GM12875 (cell line): Measurements from ENCODE around the gene SLC13A3.
A peak's percentile ranks its signal among the peaks of the same experiment; 100 is the strongest.

ENCODE experiments used
- H3K4me3 ChIP-seq: one replicate; pipeline ENCODE4 v1.5.1; 2011; ENCODE audit warnings: low read depth, low read length, control low read depth
- CTCF ChIP-seq: IDR thresholded peaks from 2 replicates; pipeline ENCODE4 v1.5.1; 2011; ENCODE audit warnings: low read depth, mild to moderate bottlenecking, control low read depth, inconsistent platforms, low read length, moderate library complexity, borderline replicate concordance; ENCODE audit not compliant: insufficient read depth

SLC13A3 gene

DNA sequence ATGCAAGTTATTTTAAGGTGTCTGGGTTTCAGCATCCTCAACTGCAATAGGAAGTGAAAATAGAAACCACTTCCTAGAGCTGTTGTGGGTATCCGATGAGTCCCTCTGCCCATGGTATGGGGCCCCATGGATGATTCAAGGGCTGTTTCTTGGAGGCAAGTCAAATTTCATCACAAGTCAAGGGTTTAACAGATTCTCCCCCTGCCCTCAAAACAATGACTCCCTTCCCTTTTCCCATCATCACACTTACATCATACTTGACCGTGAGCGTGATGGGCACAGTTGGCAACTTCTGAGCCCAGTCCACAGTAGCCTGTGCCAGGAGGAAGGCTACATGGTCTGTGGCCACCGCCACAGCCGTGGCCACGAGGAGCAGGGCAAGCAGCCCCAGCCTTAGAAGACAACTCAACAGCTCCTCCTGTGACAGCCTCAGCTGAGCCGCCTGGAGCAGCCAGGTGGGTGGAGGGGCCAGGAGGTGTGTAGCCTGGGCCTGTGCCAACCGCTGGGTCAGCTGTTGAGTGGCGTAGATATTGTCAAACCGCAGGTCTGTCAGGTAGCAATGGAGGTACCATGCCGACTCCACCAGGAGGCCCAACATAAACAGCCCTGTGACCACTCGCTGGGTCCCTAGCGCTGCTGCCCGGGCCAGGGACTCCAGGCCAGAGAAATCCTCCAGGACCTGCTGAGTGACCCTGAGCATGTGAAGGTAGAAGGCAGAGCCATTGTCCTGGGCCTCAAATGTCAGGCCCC lies 106.0 kb downstream of the SLC13A3 start:
- no peak for TF ChIP-seq CTCF
- H3K4me3 ChIP-seq = no peak overlapping the region

GRCh38 chr20:46544576-46544975 lies 106.7 kb downstream of the SLC13A3 start:
- H3K4me3 ChIP-seq = no peak overlapping the region
- TF ChIP-seq CTCF = peak; percentile 10; the same call in 1 of the 2 replicates

DNA sequence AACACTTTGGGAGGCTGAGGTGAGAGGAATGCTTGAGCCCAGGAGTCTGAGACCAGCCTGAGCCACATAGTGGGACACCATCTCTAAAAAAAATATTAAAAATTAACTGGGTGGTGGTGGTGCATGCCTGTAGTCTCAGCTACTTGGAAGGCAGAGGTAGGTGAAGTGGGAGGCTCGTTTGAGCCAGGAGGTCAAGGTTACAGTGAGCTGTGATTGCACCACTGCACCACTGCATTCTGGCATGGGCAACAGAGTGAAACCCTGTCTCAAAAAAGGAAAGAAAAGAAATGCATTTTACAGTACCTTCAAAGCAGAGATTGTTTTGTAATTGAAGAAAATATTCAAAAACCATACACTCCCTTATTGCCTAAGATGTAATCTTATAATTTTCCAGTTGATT lies 107.3 kb downstream of the SLC13A3 start:
- no peak overlapping the region for H3K4me3 ChIP-seq
- TF ChIP-seq CTCF = no peak

- TF ChIP-seq CTCF = no peak
Measured at GRCh38 chr20:46543033-46543432, 108.2 kb downstream of the SLC13A3 start.

DNA sequence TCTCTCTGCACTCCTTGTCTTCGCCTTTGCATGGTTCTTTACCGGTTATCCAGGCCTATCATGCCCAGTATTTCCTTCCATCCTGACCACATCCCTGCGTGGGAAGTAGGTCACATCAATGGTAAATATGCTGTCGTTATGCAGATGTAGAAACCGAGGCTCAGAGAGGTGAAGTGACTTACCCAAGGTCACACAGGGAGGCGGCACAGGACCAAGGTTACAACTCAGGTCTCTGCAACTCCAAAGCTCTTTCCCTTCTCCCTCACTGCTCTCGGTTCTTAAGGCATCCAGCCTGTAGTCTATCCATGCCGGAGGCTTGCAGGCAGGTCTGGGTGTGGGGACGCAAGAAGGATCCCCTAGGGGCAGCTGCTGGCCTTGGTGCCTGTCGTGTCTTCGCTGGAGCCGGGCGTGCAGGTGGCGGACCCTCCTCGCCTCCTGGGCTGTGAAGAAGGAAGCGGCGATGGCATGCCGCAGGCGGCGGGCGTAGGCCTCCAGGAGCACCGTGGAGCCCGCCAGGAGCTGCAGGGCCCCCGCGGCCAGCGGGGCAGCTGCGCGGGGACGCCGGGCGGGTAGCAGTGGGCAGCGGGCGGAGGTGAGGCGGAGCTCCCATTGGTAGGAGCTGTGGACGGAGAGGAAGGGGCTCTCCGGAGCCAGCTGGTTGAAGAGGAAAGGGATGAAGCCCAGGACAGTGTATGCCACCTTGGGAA lies 109.9 kb downstream of the SLC13A3 start:
- TF ChIP-seq CTCF = no peak
- H3K4me3 ChIP-seq = no peak overlapping the region

More at GRCh38 chr20:46543033-46543432, 108.2 kb downstream of the SLC13A3 start:
- no peak overlapping the region for H3K4me3 ChIP-seq

GRCh38 chr20:46539113-46539512 lies 112.1 kb downstream of the SLC13A3 start:
- no peak overlapping the region for H3K4me3 ChIP-seq
- TF ChIP-seq CTCF = no peak

- H3K4me3 ChIP-seq = no peak overlapping the region
- no peak for TF ChIP-seq CTCF
Measured at GRCh38 chr20:46530640-46531039, 120.6 kb downstream of the SLC13A3 start.
